Measurements from ENCODE around the gene UBE2H. TPM values are rescaled to one million over a fixed set of nuclear protein-coding genes. Genes with fewer than 3 reads are reported as not detected.

UBE2H gene
- total and polyA plus RNA-seq, 10 of the 15 experiments (the other 5 are each of a cell fraction or from before 2014, with no cell fraction given) = 15.6 to 75.5 (median 32.8) TPM

GRCh38 chr7:129796186-129796775, 156.5 kb downstream of the UBE2H start:
- BruUV-seq (replicated peaks) = no TSS peak
- Histone ChIP-seq H3K9me3 (replicated peaks; ENCODE audit: control insufficient read depth, insufficient read depth, low read length) (no peaks in the 10 kb centered on the region), H3K36me3 (ENCODE audit: control insufficient read depth in 2 of 2, insufficient read depth in 2 of 2, low read length in 1 of 2) (no peaks in the 10 kb centered on the region), H4K20me1 (ENCODE audit: control insufficient read depth, insufficient read depth) (no peaks in the 10 kb centered on the region), H3K4me3 (no peak overlapping the region), H3K27me3 (replicated peaks in 1 of 2; ENCODE audit: control insufficient read depth in 2 of 2, insufficient read depth in 2 of 2, low read length in 1 of 2) (no peaks in the 10 kb centered on the region; a peak in 3 of 4 replicates), H3K9ac (ENCODE audit: control insufficient read depth, insufficient read depth, low read length) (no peak overlapping the region), H3K27ac (ENCODE audit: control insufficient read depth, insufficient read depth) (no peak overlapping the region), H2AFZ (ENCODE audit: control insufficient read depth, low read depth, low read length) (no peak overlapping the region), H3K4me2 (ENCODE audit: control insufficient read depth, insufficient read depth) (no peak overlapping the region), H3K4me1 (ENCODE audit: control insufficient read depth, insufficient read depth, low read length) (no peaks in the 10 kb centered on the region), H3K79me2 (ENCODE audit: control insufficient read depth, insufficient read depth, low read length) (no peaks in the 10 kb centered on the region)
- intact Hi-C loops (cut with micrococcal nuclease; ENCODE audit: unreplicated experiment) (no loop called here), in situ Hi-C loops (cut with MboI) (no loop called here)
- POLR2A ChIA-PET = no interaction called here
- DNase-seq (ENCODE audit: low read depth, low spot score) (no peak), ATAC-seq (no peak), FAIRE-seq (no peak)
- SMC1A ChIA-PET (ENCODE audit: uncharacterized antibody, unreplicated experiment) = no interaction called here
- CTCF ChIA-PET = no interaction called here
- 36% methylated on average over 9 of the region's 9 CpGs for WGBS (ENCODE audit: insufficient coverage, insufficient replicate concordance, low lambda C conversion rate, missing lambda C conversion rate)
- RAD21 ChIA-PET (ENCODE audit: unreplicated experiment) = no interaction called here
- no peak for TF ChIP-seq FOS (IDR thresholded peaks at IDR 0.05; ENCODE audit: borderline replicate concordance, extremely low read depth, insufficient read length)
- no peak for TF ChIP-seq BMI1 (IDR thresholded peaks at IDR 0.05; ENCODE audit: borderline replicate concordance)
- TF ChIP-seq GABPA (IDR thresholded peaks at IDR 0.05; ENCODE audit: low read depth) = no peak
- no peak for TF ChIP-seq HDGF (IDR thresholded peaks at IDR 0.05)
- TF ChIP-seq BCL3 (IDR thresholded peaks at IDR 0.05; ENCODE audit: borderline replicate concordance, insufficient read depth, low read depth, low read length, poor library complexity, severe bottlenecking) = no peak
- no peak for TF ChIP-seq REST (IDR thresholded peaks at IDR 0.05; ENCODE audit: low read depth, low read length)
- no peak for TF ChIP-seq CUX1 (IDR thresholded peaks at IDR 0.05; ENCODE audit: insufficient replicate concordance, low read depth, low read length)
- no peak for TF ChIP-seq BCL11A (IDR thresholded peaks at IDR 0.05; ENCODE audit: low read depth, low read length)
- no peak for TF ChIP-seq NR2C1 (IDR thresholded peaks at IDR 0.05)
- TF ChIP-seq TBL1XR1 (IDR thresholded peaks at IDR 0.05; ENCODE audit: low read depth, low read length) = no peak
- TF ChIP-seq NR2F1 (conservative IDR thresholded peaks at IDR 0.05) = no peak
- TF ChIP-seq ETV6 (conservative IDR thresholded peaks at IDR 0.05 in 1 of 2, IDR thresholded peaks at IDR 0.05 in 1 of 2; ENCODE audit: borderline replicate concordance in 1 of 2, low read depth in 1 of 2) = no peak
- no peak for TF ChIP-seq HCFC1 (IDR thresholded peaks at IDR 0.05; ENCODE audit: low read length)
- no peak for TF ChIP-seq SIX5 (IDR thresholded peaks at IDR 0.05; ENCODE audit: low read depth, low read length, severe bottlenecking)
- TF ChIP-seq YBX1 (IDR thresholded peaks at IDR 0.05) = no peak

Measured in GM12878 (cell line).